Measurements from ENCODE around the gene B4GALT2. TPM values are rescaled to one million over a fixed set of nuclear protein-coding genes. Genes with fewer than 3 reads are reported as not detected.

The B4GALT2 gene
- total and polyA plus RNA-seq, 2 of the 4 experiments (the other 2 are of a cell fraction) = 52.3 to 60.8 TPM

DNA sequence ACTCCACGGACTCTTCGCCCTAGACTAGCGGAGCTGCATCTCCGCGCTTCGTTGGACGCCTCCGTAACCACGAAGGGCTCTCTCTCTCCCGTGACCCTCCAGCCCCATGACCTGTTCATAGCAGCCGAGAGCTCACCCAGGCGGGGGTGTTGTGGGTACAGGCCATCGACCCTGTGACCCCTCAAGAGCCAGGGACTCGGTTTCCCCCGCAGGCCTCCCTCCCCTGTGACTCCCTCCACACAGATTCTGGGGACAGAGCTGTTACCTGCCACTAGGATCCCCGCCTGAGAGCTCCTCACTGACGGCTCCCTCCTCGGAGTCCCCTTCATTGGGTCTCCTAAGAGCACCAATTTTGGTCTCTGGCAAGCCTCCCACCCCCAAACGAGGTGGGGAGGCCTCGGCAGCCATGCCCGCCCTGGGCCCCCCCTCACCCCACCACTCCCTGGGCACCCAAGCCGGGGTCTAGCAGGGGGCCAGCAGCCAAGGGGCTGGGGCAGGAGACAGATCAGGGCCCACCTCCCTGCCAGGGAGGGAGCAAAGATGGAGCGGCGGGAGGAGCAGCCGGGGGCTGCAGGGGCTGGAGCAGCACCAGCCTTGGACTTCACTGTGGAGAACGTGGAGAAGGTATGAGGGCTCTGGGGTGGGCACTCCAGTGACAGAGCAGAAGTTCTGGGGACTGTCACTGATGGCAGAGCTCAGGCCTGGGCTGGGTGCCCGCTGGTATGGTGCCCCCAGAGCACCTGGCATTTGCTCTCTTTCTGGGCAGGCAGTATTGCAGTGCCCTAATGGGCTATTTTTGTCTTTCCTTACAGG, 31.7 kb upstream of the B4GALT2 start:
- Histone ChIP-seq H3K4me2 (ENCODE audit: low read depth, low read length) (peak overlapping the region; percentile 81), H3K4me1 (ENCODE audit: control insufficient read depth, insufficient read depth, low read length) (peaks cover 15% of the 10 kb centered on the region), H3K18ac (ENCODE audit: low read depth, low read length) (peak overlapping the region; percentile 18; the same call in 1 of the 2 replicates), H2AFZ (replicated peaks; ENCODE audit: low read length, poor library complexity) (peak overlapping the region; percentile 96), H3K14ac (replicated peaks; ENCODE audit: low read depth, low read length) (peak overlapping the region; percentile 98), H3K4me3 (ENCODE audit: insufficient read depth, low read depth, low read length) (peak overlapping the region; percentile 67), H3K27me3 (ENCODE audit: control insufficient read depth, insufficient read depth, low read length) (no peaks in the 10 kb centered on the region), H3K9me1 (ENCODE audit: insufficient read depth, low read length) (peaks cover 14% of the 10 kb centered on the region), H3K9ac (ENCODE audit: low read depth, low read length) (peak overlapping the region; percentile 96), H2BK120ac (ENCODE audit: low read depth, low read length) (peak overlapping the region; percentile 17; the same call in 1 of the 2 replicates), H3K27ac (ENCODE audit: insufficient read depth, low read length) (peak overlapping the region; percentile 97), H2BK5ac (ENCODE audit: low read depth, low read length, poor library complexity, severe bottlenecking) (peak overlapping the region; percentile 98), H3K79me1 (ENCODE audit: low read depth in 1 of 2, low read length in 2 of 2) (peaks cover 13 to 53% of the 10 kb centered on the region in 2 experiments), H4K8ac (ENCODE audit: low read depth in 2 of 2, low read length in 2 of 2) (peak overlapping the region; percentile 93 to 99), H2AK9ac (replicated peaks; ENCODE audit: low read depth, low read length, poor library complexity) (peak overlapping the region; percentile 98), H2BK20ac (ENCODE audit: low read depth, low read length) (no peak overlapping the region), H4K91ac (ENCODE audit: insufficient read depth, low read depth, low read length) (peak overlapping the region; percentile 87; the same call in 1 of the 2 replicates), H2BK15ac (ENCODE audit: low read depth, low read length) (peak overlapping the region; percentile 99; the same call in 1 of the 3 replicates), H3K4ac (ENCODE audit: low read depth, low read length) (peak overlapping the region; percentile 83), H3K36me3 (ENCODE audit: control insufficient read depth, insufficient read depth, low read length) (peaks cover 5% of the 10 kb centered on the region), H4K20me1 (ENCODE audit: insufficient read depth, low read length) (no peaks in the 10 kb centered on the region), H3K23ac (ENCODE audit: low read depth, low read length) (peak overlapping the region; percentile 86; the same call in 1 of the 2 replicates), H3K56ac (ENCODE audit: extremely low read depth, insufficient read depth, low read length) (peak overlapping the region; percentile 95), H4K5ac (ENCODE audit: low read depth, low read length) (peak overlapping the region; percentile 87), H2AK5ac (ENCODE audit: low read depth, low read length) (peak overlapping the region; percentile 93), H3K9me3 (ENCODE audit: control insufficient read depth, insufficient read depth, low read length) (no peaks in the 10 kb centered on the region)
- ATAC-seq (ENCODE audit: low read depth) (0 out of 2 replicates have a peak, but pooled peaks have one; percentile 0), DNase-seq (no peak)
- in situ Hi-C loops (cut with MboI; ENCODE audit: low sequenced_read_pairs) = no loop called here
- POLR2A ChIA-PET (ENCODE audit: unreplicated experiment) = no interaction called here
- intact Hi-C loops (cut with micrococcal nuclease) = loop anchor here (2.0 kb wide), 1 partner anchor 22 kb away; no protein-coding TSS in a partner anchor
- dilution Hi-C loops (cut with HindIII; ENCODE audit: low sequenced_read_pairs, unreplicated experiment) = no loop called here
- BruUV-seq (replicated peaks) = no TSS peak
- WGBS, 2 experiments (ENCODE audit: extremely low coverage in 2 of 2, insufficient read length in 1 of 2) = 40% methylated on average over 1 of the region's 27 CpGs; no CpG with 5 or more reads in 1 of the 2 experiments
- TF ChIP-seq MAZ (IDR thresholded peaks at IDR 0.05; ENCODE audit: borderline replicate concordance, low read depth, low read length) = no peak
- TF ChIP-seq BHLHE40 (IDR thresholded peaks at IDR 0.05; ENCODE audit: low read depth, low read length) = no peak
- TF ChIP-seq MXI1 (IDR thresholded peaks at IDR 0.05; ENCODE audit: borderline replicate concordance, low read depth, low read length) = no peak
- no peak for TF ChIP-seq FOS (IDR thresholded peaks at IDR 0.05; ENCODE audit: low read depth, low read length)
- TF ChIP-seq, protein P1, sequence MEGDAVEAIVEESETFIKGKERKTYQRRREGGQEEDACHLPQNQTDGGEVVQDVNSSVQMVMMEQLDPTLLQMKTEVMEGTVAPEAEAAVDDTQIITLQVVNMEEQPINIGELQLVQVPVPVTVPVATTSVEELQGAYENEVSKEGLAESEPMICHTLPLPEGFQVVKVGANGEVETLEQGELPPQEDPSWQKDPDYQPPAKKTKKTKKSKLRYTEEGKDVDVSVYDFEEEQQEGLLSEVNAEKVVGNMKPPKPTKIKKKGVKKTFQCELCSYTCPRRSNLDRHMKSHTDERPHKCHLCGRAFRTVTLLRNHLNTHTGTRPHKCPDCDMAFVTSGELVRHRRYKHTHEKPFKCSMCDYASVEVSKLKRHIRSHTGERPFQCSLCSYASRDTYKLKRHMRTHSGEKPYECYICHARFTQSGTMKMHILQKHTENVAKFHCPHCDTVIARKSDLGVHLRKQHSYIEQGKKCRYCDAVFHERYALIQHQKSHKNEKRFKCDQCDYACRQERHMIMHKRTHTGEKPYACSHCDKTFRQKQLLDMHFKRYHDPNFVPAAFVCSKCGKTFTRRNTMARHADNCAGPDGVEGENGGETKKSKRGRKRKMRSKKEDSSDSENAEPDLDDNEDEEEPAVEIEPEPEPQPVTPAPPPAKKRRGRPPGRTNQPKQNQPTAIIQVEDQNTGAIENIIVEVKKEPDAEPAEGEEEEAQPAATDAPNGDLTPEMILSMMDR (conservative IDR thresholded peaks at IDR 0.05; ENCODE audit: low read depth, low read length) = no peak
- TF ChIP-seq, protein P2, sequence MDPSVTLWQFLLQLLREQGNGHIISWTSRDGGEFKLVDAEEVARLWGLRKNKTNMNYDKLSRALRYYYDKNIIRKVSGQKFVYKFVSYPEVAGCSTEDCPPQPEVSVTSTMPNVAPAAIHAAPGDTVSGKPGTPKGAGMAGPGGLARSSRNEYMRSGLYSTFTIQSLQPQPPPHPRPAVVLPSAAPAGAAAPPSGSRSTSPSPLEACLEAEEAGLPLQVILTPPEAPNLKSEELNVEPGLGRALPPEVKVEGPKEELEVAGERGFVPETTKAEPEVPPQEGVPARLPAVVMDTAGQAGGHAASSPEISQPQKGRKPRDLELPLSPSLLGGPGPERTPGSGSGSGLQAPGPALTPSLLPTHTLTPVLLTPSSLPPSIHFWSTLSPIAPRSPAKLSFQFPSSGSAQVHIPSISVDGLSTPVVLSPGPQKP (IDR thresholded peaks at IDR 0.05; ENCODE audit: borderline replicate concordance, low read depth, low read length) = no peak
- CTCF ChIA-PET = interaction anchor here (2.1 to 3.5 kb wide), 2 partner anchors 13 to 184 kb away, joined by 10 to 21 read pairs; no protein-coding TSS in a partner anchor

All from IMR-90 (cell line).